GM12891 (cell line): ENCODE results near the gene ZIK1.

Experiments used
- PAX5 ChIP-seq: IDR thresholded peaks from 2 replicates; pipeline ENCODE4 v1.6.1; 2011; ENCODE audit warnings: low read length, moderate library complexity, mild to moderate bottlenecking; ENCODE audit not compliant: insufficient read depth, severe bottlenecking
- POLR2A ChIP-seq: IDR thresholded peaks from 2 replicates; pipeline ENCODE4 v1.6.1; 2011; ENCODE audit warnings: low read depth, low read length, control low read depth
- POLR2AphosphoS5 ChIP-seq: IDR thresholded peaks from 2 replicates; pipeline ENCODE4 v1.6.1; 2011; ENCODE audit warnings: low read depth, low read length, control low read depth

- TF ChIP-seq POLR2A (no peak), PAX5 (no peak), POLR2AphosphoS5 (no peak)
These were observed 11.5 kb upstream of the ZIK1 start for GRCh38 chr19:57572415-57572947.
